ENCODE measurements around the gene AK5. TPM values are rescaled to one million over a fixed set of nuclear protein-coding genes. Genes with fewer than 3 reads are reported as not detected.

The AK5 gene
- total RNA-seq, 4 donors from 2014 or later, result 0.13 to 0.84 (median 0.47) TPM; not detected in 1

DNA sequence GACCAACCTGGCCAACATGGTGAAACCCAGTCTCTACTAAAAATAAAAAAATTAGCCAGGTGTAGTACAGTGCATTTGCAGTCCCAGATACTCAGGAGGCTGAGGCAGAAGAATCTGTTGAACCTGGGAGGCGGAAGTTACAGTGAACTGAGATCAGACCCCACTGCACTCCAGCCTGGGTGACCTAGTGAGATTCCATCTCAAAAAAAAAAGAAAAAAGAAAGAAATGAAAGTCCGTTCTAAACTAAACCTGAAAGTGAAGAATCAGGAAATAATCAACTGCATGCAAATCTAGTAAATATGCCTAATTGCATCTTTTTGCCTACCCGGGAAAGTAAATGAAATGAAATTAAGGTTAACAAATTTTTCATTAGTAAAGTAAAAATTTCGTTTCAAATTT is 301.1 kb downstream of the AK5 start:
- TF ChIP-seq, protein P1, sequence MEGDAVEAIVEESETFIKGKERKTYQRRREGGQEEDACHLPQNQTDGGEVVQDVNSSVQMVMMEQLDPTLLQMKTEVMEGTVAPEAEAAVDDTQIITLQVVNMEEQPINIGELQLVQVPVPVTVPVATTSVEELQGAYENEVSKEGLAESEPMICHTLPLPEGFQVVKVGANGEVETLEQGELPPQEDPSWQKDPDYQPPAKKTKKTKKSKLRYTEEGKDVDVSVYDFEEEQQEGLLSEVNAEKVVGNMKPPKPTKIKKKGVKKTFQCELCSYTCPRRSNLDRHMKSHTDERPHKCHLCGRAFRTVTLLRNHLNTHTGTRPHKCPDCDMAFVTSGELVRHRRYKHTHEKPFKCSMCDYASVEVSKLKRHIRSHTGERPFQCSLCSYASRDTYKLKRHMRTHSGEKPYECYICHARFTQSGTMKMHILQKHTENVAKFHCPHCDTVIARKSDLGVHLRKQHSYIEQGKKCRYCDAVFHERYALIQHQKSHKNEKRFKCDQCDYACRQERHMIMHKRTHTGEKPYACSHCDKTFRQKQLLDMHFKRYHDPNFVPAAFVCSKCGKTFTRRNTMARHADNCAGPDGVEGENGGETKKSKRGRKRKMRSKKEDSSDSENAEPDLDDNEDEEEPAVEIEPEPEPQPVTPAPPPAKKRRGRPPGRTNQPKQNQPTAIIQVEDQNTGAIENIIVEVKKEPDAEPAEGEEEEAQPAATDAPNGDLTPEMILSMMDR (IDR thresholded peaks at IDR 0.05), result no peak
- ATAC-seq (ENCODE audit: low FRiP score) (no peak), DNase-seq (ENCODE audit: low spot score) (no peak)

- ATAC-seq (ENCODE audit: low FRiP score), result no peak
- TF ChIP-seq, protein P1 (IDR thresholded peaks at IDR 0.05), result no peak
- no peak for DNase-seq (ENCODE audit: low spot score)
Measured at GRCh38 chr1:77583483-77583882, 301.7 kb downstream of the AK5 start.

DNA sequence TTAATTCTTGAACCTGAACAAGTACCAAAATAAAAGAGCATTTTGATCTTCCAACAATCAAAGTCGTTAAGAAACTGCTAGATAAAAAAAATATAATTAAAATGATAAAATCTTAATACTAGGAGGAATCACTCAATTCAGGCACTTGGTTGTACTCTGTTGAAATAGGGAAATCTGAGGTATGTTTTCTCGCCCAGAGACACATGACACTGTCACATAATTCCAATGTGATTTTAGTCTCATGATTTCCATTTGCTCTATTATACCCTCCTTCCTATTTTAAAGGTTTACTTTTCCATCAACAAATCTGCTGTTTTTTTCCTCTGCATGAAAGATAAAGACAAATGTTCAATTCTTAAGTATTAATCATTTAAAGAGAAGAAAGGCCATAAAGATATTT is 303.1 kb downstream of the AK5 start:
- ATAC-seq (ENCODE audit: low FRiP score) (no peak), DNase-seq (ENCODE audit: low spot score) (no peak)
- TF ChIP-seq, protein P1 (IDR thresholded peaks at IDR 0.05), result no peak

DNA sequence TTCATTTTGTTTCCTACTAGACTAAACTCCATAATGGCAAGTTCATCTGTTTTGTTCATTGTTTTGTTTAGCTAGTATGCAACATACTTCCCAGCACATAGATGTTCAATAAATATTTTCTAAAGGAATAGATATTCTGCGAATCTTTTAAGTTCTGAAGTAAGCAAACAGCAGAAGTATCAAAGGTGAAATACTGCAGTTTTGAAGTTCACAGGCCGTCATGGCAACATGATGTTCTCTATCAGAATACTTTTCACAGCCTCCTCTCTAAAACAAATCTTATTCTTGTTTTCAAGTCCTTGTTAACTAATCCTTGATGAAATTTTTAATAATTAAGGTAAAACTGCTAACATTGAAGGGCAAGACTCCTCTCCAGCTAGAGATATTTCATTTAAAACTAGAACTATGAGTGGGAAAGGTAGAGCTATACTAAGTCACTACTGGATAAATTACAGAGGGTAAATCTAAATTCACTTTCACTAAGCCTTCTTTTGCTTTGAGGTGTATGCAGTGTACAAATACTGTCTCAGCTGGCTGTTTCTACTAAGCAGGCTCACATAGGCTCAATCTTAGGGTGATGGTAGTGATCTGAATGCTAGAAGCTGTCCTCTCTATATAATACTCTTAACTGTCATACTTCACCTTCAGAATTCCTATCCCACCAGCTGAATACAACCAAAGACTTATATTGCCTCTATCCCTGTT is 303.9 kb downstream of the AK5 start:
- DNase-seq (ENCODE audit: low spot score) (no peak), ATAC-seq (ENCODE audit: low FRiP score) (no peak)
- TF ChIP-seq, protein P1 (IDR thresholded peaks at IDR 0.05), result no peak

- DNase-seq (ENCODE audit: low spot score) (no peak), ATAC-seq (ENCODE audit: low FRiP score) (no peak)
Measured at GRCh38 chr1:77589231-77589630, 307.4 kb downstream of the AK5 start.

DNA sequence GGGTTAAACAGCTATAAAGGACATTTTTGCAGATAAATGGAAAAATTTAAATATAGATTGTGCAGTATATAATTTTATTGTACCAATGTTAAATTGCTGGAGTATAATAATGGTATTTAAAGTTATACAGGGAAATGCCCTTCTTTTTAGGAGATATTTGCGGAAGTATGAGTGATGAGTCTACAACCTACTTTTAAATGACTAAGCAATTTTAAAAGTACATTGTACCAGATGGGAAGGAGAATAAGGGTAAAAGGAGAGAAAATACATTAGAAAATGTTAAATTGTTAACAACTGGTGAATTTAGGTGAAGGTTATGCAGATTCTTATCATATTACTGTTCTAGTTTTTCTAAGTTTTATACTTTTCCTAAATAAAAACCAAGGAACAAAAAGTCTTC is 308.8 kb downstream of the AK5 start:
- DNase-seq (ENCODE audit: low spot score) (no peak), ATAC-seq (ENCODE audit: low FRiP score) (no peak)
- TF ChIP-seq, protein P1 (IDR thresholded peaks at IDR 0.05), result no peak

More at GRCh38 chr1:77589231-77589630, 307.4 kb downstream of the AK5 start:
- TF ChIP-seq, protein P1 (IDR thresholded peaks at IDR 0.05), result no peak

DNA sequence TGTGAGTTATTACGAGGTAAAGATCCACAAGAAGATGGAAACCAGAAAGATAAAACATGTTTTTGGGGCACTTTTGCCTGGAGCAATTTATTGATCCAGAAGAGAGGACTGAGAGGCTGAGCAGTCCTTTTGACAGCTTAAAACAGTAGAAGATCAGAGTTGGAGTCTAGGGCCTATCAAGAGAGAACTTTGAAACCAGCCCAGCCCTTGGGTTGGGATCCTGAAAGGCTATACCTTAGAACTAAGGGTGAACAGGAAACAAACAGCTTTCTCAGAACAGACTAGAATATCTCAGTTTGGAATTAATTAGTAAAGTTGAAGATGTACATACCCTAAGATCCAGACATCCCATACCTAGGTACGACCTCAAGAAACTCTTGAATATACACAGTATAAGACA is 311.1 kb downstream of the AK5 start:
- ATAC-seq (ENCODE audit: low FRiP score) (no peak), DNase-seq (ENCODE audit: low spot score) (no peak)
- TF ChIP-seq, protein P1 (IDR thresholded peaks at IDR 0.05), result no peak
